ENCODE measurements around the gene HELB. TPM values are rescaled to one million over a fixed set of nuclear protein-coding genes. Genes with fewer than 3 reads are reported as not detected.

Gene HELB
- total RNA-seq, 4 donors from 2014 or later, result 4.0 to 11.1 (median 6.0) TPM

GRCh38 chr12:66340131-66340530, 37.8 kb downstream of the HELB start:
- H3K36me3 ChIP-seq, result peaks cover 0 to 96% (median 0%) of the 10 kb centered on the region in 3 donors
- peaks cover 0 to 48% (median 9%) of the 10 kb centered on the region in 4 donors for H3K9me3 ChIP-seq
- TF ChIP-seq EP300 (IDR thresholded peaks at IDR 0.05), result no peak
- no peak for TF ChIP-seq CTCF (IDR thresholded peaks at IDR 0.05)
- no peak for TF ChIP-seq POLR2A (IDR thresholded peaks at IDR 0.05)
- H3K27me3 ChIP-seq, result no peaks in the 10 kb centered on the region
- H3K4me1 ChIP-seq, result no peaks in the 10 kb centered on the region
- no peak for DNase-seq (ENCODE audit: low spot score in 2 of 2)
- no peak overlapping the region for H3K4me3 ChIP-seq
- H3K27ac ChIP-seq, result no peak overlapping the region
- WGBS, 2 donors, result 95 to 97% methylated on average over 2 of the region's 2 CpGs

GRCh38 chr12:66341126-66341525, 38.8 kb downstream of the HELB start:
- Histone ChIP-seq H3K36me3 (peaks cover 0 to 100% (median 0%) of the 10 kb centered on the region in 3 donors), H3K27me3 (no peaks in the 10 kb centered on the region)
- WGBS, 2 donors, result 93 to 95% methylated on average over 4 of the region's 4 CpGs

GRCh38 chr12:66345212-66345611, 42.9 kb downstream of the HELB start:
- WGBS, 2 donors, result 68% methylated on average over 3 of the region's 3 CpGs
- Histone ChIP-seq H3K9me3 (peaks cover 0 to 41% (median 9%) of the 10 kb centered on the region in 4 donors), H3K36me3 (peaks cover 0 to 74% (median 0%) of the 10 kb centered on the region in 3 donors), H3K4me3 (no peak overlapping the region), H3K4me1 (no peaks in the 10 kb centered on the region), H3K27me3 (no peaks in the 10 kb centered on the region), H3K27ac (no peak overlapping the region)
- no peak for TF ChIP-seq EP300 (IDR thresholded peaks at IDR 0.05)
- TF ChIP-seq POLR2A (IDR thresholded peaks at IDR 0.05), result no peak
- TF ChIP-seq CTCF (IDR thresholded peaks at IDR 0.05), result no peak
- DNase-seq (ENCODE audit: low spot score in 2 of 2), result no peak

More at GRCh38 chr12:66341126-66341525, 38.8 kb downstream of the HELB start:
- DNase-seq (ENCODE audit: low spot score in 2 of 2), result no peak
- TF ChIP-seq POLR2A (IDR thresholded peaks at IDR 0.05), result no peak
- no peak for TF ChIP-seq EP300 (IDR thresholded peaks at IDR 0.05)
- no peak for TF ChIP-seq CTCF (IDR thresholded peaks at IDR 0.05)
- Histone ChIP-seq H3K9me3 (peaks cover 0 to 48% (median 9%) of the 10 kb centered on the region in 4 donors), H3K4me3 (no peak overlapping the region), H3K4me1 (no peaks in the 10 kb centered on the region), H3K27ac (no peak overlapping the region)

GRCh38 chr12:66345956-66346355, 43.7 kb downstream of the HELB start:
- H3K4me3 ChIP-seq, result no peak overlapping the region
- no peaks in the 10 kb centered on the region for H3K27me3 ChIP-seq
- peaks cover 0 to 35% (median 7%) of the 10 kb centered on the region in 4 donors for H3K9me3 ChIP-seq
- H3K4me1 ChIP-seq, result no peaks in the 10 kb centered on the region
- no peak for TF ChIP-seq CTCF (IDR thresholded peaks at IDR 0.05)
- TF ChIP-seq POLR2A (IDR thresholded peaks at IDR 0.05), result no peak
- no peak for TF ChIP-seq EP300 (IDR thresholded peaks at IDR 0.05)
- H3K36me3 ChIP-seq, result peaks cover 0 to 66% (median 0%) of the 10 kb centered on the region in 3 donors
- no peak for DNase-seq (ENCODE audit: low spot score in 2 of 2)
- no peak overlapping the region for H3K27ac ChIP-seq
- WGBS, 2 donors, result 98 to 100% methylated on average over 2 of the region's 2 CpGs

GRCh38 chr12:66351301-66351700, 49.0 kb downstream of the HELB start:
- Histone ChIP-seq H3K4me1 (no peaks in the 10 kb centered on the region), H3K36me3 (peaks cover 0 to 13% (median 0%) of the 10 kb centered on the region in 3 donors), H3K4me3 (no peak overlapping the region), H3K9me3 (no peaks in the 10 kb centered on the region), H3K27ac (no peak overlapping the region), H3K27me3 (no peaks in the 10 kb centered on the region)
- DNase-seq (ENCODE audit: low spot score in 2 of 2), result no peak
- no peak for TF ChIP-seq POLR2A (IDR thresholded peaks at IDR 0.05)
- TF ChIP-seq CTCF (IDR thresholded peaks at IDR 0.05), result no peak
- TF ChIP-seq EP300 (IDR thresholded peaks at IDR 0.05), result no peak
- 92 to 93% methylated on average over 2 of the region's 2 CpGs for WGBS, 2 donors
